HG03039 (cell line): ENCODE measurements around the gene LRIG3.
"Not testable (repeated sequence)": the region's sequence is repeated elsewhere in the genome, so short reads cannot be mapped to it uniquely, and the experiment has no call there.

Source experiments
- ATAC-seq: cut with Tn5 transposase; IDR thresholded peaks from one replicate; pipeline ENCODE4 v1.9.1; 2021; ENCODE audit warnings: mild to moderate bottlenecking, moderate library complexity; ENCODE audit not compliant: unreplicated experiment

The LRIG3 gene

DNA sequence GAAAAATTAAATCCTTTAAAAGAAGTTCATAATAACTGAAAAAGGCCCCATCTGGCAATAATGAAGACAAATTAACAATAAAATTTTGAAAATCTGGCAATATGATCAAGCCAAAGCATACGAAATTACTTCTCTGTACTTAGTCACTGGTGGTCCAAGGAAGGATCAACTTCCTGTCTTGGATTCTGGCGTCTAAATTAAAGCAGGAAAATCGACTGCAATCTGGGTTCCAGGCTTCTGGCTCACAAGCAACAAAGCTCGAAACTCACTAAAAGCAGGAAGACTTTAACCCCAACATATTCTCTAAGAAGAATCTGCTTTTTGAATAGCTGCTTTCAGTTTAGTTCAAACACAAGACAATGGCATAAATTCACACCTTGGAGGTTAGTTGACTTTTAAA is 49.7 kb downstream of the LRIG3 start:
- no peak for ATAC-seq

DNA sequence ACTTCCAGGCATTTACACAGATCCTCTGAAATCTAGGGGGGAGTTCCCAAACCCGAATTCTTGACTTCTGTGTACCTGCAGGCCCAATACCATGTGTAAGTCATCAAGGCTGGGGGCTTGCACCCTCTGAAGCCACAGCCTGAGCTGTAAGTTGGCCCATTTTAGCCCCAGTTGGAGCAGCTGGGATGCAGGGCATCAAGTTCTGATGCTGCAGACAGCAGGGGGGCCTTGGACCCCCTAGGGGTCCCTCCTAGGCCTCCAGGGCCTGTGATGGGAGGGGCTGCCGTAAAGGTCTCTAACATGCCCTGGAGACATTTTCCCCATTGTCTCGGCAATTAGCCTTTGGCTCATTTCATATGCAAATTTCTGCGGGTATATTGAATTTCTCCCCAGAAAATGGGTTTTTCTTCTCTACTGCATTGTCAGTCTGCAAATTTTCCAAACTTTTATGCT is 59.5 kb downstream of the LRIG3 start:
- no peak for ATAC-seq

DNA sequence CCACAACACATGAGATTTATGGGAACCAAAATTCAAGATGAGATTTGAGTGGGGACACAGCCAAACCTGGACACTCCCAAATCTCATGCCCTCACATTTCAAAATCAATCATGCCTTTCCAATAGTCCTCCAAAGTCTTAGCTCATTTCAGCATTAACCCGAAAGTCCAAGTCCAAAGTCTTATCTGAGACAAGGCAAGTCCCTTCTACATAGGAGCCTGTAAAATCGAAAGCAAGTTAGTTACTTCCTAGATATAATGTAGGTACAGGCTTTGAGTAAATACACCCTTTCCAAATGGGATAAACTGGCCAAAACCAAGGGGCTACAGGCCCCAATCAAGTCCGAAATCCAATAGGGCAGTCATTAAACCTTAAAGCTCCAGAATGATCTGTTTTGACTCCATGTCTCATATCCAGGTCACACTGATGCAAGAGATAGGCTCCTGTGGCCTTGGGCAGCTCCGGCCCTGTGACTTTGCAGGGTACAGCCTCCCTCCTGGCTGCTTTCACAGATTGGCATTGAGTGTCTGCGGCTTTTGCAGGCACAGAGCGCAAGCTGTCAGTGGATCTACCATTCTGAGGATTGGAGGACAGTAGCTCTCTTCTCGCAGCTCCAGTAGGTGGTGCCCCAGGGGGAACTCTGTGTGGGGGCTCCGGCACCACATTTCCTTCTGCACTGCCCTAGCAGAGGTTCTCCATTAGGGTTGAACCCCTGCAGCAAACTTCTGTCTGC is 60.1 kb downstream of the LRIG3 start:
- ATAC-seq, result no peak

DNA sequence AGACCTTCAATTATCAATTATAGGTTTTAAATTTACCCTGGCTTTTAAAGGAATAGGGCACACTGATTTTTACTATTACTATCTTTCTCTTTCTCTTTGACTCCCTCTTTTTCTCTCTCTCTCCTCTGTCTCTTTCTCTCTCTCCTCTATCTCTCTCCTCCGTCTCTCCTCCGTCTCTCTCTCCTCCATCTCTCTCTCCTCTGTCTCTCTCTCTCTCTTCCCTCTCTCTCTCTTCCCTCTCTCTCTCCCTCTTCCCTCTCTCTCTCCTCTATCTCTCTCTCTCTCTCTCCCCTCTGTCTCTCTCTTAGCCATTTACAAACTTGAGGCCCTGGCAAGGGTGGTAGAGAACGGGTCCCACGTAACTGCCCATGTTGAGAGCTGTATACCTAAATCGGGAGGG is 62.3 kb downstream of the LRIG3 start:
- no peak for ATAC-seq

DNA sequence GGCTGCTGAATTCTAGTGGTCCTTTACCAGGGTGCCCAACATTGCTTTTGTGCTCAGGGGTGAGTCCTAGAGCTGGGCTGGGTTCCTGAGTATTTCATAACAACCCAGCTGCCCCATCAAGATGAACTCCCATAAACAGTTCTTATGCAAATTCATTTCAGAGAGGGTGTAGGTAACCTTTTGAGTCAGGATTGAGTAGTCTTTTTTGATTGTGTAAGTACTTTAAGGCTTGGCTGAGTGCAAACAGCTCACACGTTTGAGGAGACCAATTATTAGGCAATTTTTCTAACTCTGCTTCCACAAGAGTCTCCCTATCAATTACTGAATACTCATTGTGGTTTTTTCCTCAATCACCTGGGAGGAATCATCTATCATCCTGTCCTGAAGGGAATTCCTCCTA is 63.1 kb downstream of the LRIG3 start:
- ATAC-seq, result not testable (repeated sequence)

DNA sequence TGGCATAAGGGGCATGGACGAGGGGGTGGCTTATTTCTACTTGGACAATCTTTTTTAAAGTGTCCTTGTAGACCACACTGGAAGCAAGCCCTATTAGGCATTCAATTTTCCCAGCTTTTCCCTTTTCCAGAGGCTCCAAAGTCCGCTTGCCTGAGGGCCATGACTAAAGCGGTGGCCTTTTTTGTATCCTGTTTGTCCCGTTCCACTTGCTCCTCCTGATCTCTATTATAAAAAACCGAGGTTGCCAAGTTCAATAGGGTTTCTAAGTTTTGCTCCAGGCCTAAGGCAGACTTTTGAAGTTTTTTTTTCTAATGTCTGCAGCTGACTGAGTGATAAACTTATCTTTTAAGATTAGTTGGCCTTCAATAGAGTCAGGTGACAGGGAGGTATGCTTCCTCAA is 64.7 kb downstream of the LRIG3 start:
- not testable (repeated sequence) for ATAC-seq

DNA sequence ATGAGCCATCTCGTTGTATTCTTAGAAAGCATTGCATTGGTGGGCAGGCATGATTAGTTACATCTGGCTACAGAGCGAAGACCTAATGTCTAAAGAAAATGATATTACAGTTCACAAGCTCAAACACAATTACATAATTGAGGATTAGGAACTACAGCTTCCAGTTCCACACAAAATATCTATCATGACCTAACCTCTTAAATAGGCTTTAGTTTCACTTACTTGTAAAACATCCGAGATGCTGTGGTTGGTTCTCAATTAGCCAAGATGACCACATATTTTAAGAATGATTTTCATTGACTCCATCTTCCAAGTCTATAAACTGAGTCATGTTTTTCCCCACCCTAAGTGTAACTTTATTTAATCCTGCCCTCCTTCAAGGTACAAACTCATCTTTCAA is 69.5 kb downstream of the LRIG3 start:
- no peak for ATAC-seq

DNA sequence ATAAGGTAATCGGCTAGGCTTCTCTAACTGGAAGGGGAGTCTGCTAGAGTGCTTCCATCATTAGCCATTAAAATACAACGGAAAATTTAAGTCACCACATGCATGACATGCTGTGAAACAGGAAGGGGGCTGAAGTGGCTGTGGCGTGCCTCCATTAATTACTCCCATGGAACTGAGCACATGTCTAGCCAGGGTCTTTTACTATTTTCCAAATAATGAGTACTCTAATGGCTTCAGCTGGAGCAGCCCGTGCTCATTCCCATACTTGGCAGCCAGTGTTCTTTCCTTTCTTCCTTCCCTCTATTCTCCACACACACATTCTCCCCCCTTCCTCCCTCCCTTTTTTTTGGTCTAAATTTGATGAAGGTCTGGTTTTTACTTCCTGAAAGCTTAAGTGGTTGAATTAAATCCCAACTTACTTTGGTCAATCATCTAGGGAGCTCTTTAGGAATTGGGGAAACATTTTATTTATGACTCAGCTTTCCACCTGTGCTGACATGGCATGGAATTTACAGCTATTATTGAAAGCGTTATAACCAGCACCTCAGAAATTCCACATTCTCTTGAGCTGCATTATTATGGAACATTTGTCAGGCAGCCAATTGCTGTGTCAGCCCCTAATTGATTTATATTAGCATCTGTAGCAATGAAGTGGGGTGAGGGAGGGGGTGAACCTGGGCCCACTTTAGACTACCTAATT is 72.3 kb downstream of the LRIG3 start:
- ATAC-seq, result no peak

DNA sequence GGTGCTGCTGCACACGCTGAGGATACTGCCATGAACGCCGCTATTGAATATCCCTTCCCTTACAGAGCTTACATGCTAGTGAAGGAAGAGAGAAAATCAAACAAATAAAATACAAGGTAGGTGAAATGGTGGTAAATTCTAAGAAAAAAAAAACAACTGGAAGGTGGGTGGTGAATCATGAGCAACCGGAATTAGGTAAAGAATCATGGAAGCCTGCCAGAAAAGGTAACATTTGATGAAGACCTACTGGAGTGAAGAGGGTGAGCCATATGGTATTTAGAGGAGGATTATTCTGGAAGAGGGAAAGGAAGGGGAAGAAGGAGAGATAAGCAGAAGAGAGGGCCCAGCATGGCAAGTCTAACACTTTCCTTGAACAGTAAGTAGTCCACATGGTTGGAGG is 76.1 kb downstream of the LRIG3 start:
- no peak for ATAC-seq

DNA sequence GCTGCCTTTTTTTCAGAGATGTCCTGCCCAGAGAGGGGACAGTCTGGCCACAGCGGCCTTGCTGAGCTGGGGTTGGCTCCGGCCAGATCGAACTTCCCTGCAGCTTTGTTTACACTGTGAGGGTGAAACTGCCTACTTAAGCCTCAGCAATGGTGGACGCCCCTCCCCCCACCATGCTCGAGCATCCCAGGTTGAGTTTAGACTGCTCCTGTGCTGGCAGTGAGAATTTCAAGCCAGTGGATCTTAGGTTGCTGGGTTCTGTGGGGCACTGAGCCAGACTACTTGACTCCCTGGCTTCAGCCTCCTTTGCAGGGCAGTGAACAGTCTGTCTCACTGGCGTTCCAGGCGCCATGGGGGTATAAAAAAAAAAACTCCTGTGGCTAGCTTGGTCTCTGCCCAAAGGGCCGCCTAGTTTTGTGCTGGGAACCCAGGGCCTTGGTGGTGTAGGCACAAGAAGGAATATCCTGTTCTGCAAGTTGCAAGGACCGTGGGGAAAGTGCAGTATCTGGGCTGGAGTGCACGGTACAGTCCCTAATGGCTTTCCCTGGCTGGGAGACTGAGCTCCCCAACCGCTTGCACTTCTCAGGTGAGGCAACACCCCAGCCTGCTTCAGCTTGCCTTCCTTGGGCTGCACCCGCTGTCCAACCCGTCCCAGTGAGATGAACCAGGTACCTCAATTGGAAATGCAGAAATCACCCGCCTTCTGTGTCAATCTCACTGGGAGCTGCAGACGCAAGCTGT is 79.1 kb downstream of the LRIG3 start:
- no peak for ATAC-seq

DNA sequence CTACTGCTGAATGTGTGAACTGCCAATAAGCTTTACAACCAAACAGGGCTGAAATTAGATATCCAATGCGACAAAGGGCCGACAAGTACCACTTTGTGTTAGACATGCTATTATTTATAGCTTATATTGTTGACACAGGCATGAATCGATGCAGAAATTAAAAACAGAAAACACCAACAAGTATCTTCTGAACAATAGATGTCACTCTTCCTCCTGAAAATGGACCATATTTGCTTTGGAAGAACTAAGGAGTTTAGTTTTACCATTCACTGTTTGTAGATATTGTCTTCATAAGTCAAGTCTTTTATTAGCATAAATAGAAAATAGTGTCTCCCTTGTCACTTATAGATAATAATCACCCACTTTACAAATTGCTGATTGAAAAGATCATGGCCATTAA is 86.5 kb downstream of the LRIG3 start:
- no peak for ATAC-seq

DNA sequence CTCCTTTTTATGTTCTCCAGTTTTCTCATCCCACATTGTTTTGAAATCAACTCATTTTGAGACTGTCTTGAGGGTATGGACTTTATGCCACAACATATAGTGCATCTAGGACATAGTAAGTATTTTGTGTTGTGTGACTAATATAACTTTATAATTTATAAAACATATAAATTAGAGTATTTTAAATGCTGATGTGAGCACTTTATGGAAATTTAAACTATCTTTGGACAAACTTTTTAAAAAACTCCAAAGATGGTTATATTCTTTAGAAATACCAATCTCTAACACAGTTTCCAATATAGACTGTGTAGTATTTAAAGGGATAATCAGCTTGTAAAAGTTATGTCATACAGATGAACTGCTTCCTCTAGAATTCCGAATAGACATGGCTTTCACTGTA is 87.4 kb downstream of the LRIG3 start:
- no peak for ATAC-seq
